OCI-LY3 (cell line): ENCODE results near the gene DVL2.
A peak's percentile ranks its signal among the peaks of the same experiment; 100 is the strongest.

Experiments
- H2AFZ ChIP-seq: fragments of 200-600, 300-600 bp; shearing (Covaris generic); 2 replicates; pipeline ENCODE4 v1.6.0; 2014; ENCODE audit warnings: antibody characterized with exemption, low read depth, low read length
- H3K27ac ChIP-seq: fragments of 200-600, 300-600 bp; sonication (generic); 2 replicates; pipeline ENCODE4 v1.5.1; 2014; ENCODE audit warnings: mild to moderate bottlenecking, low read length, moderate library complexity, mixed read lengths
- H3K27me3 ChIP-seq: fragments of 200-600, 300-600 bp; sonication (generic); 2 replicates; pipeline ENCODE4 v1.6.1; 2014; ENCODE audit warnings: low read depth, low read length, mixed read lengths
- H3K36me3 ChIP-seq: fragments of 200-600, 300-600 bp; sonication (generic); replicated peaks from 2 replicates; pipeline ENCODE3; 2014; ENCODE audit warnings: low read depth, low read length, mixed read lengths
- H3K4me1 ChIP-seq: fragments of 300-600, 200-600 bp; sonication (generic); 2 replicates; pipeline ENCODE4 v1.6.1; 2014; ENCODE audit warnings: low read length, mixed read lengths
- H3K4me2 ChIP-seq: fragments of 200-600, 300-600 bp; sonication (generic); 2 replicates; pipeline ENCODE4 v1.6.1; 2014; ENCODE audit warnings: low read length, mixed read lengths
- H3K4me3 ChIP-seq: fragments of 300-600, 200-600 bp; sonication (generic); 2 replicates; pipeline ENCODE4 v1.5.1; 2014; ENCODE audit warnings: antibody characterized with exemption, mild to moderate bottlenecking, low read length, moderate library complexity
- H3K79me2 ChIP-seq: fragments of 300-600, 200-600 bp; shearing (Covaris generic); 2 replicates; pipeline ENCODE4 v1.6.1; 2014; ENCODE audit warnings: mild to moderate bottlenecking, low read length, mixed read lengths
- H3K9ac ChIP-seq: fragments of 300-600, 200-600 bp; shearing (Covaris generic); 2 replicates; pipeline ENCODE4 v1.6.0; 2014; ENCODE audit warnings: mild to moderate bottlenecking, low read length, moderate library complexity
- H3K9me3 ChIP-seq: fragments of 200-600, 300-600 bp; shearing (Covaris generic); 2 replicates; pipeline ENCODE4 v1.6.1; 2014; ENCODE audit warnings: low read length, mixed read lengths; ENCODE audit not compliant: insufficient read depth
- H4K20me1 ChIP-seq: fragments of 200-600, 300-600 bp; sonication (generic); 2 replicates; pipeline ENCODE4 v1.6.1; 2016; ENCODE audit warnings: low read length, mixed read lengths; ENCODE audit not compliant: insufficient read depth
- CTCF ChIP-seq: fragments of 200-600, 300-600 bp; sonication (generic); IDR thresholded peaks from 2 replicates; pipeline ENCODE4 v1.5.1; 2014; ENCODE audit warnings: antibody characterized with exemption, low read length, low read depth
- EZH2phosphoT487 ChIP-seq: fragments of 200-600 bp; shearing (Covaris generic); IDR thresholded peaks from 2 replicates; pipeline ENCODE4 v1.6.1; 2018; ENCODE audit warnings: antibody characterized with exemption, mixed run types, low read depth

The DVL2 gene

DNA sequence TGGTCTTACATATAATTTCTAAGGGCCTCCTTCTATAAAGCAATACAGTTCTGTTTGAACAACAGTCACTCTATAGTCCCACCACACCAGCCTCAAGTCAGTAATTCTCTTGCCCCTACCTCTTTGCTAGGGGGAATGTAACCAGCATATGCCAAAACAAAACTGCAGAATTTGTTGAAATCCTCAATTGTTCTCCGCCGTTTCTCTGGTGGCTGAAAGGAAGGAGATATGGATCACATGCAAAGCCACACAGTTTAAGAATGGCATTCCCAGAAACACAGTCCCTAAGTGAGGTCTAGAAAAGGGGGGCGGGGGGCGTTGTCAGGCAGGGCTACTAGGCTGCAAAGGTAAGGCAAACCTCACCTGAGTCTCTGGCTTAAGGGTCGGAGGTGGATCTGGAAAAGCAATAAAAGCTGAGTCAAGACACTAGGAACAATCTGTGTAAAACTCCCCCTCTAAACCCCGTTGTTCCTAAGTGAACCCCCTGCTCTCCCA lies 3.0 kb upstream of the DVL2 start:
- Histone ChIP-seq H3K79me2 (peaks cover 67% of the 10 kb centered on the region), H3K4me1 (peaks cover 30% of the 10 kb centered on the region), H3K9me3 (no peaks in the 10 kb centered on the region), H3K9ac (peak overlapping the region; percentile 100; the same call in 1 of the 2 replicates), H3K4me2 (peak overlapping the region; percentile 77), H4K20me1 (peaks cover 7% of the 10 kb centered on the region), H2AFZ (no peak overlapping the region), H3K4me3 (peak overlapping the region; percentile 100), H3K27me3 (no peaks in the 10 kb centered on the region), H3K36me3 (peaks cover 13% of the 10 kb centered on the region), H3K27ac (peak overlapping the region; percentile 93)
- TF ChIP-seq EZH2phosphoT487 (no peak), CTCF (no peak)

- peaks cover 11% of the 10 kb centered on the region for H4K20me1 ChIP-seq
- H3K27ac ChIP-seq: no peak overlapping the region; the same call in 1 of the 2 replicates
- H3K9ac ChIP-seq: no peak overlapping the region
- H3K4me3 ChIP-seq: no peak overlapping the region
- H3K4me1 ChIP-seq: peaks cover 30% of the 10 kb centered on the region
- peaks cover 13% of the 10 kb centered on the region for H3K36me3 ChIP-seq
- H3K9me3 ChIP-seq: no peaks in the 10 kb centered on the region
- no peak for TF ChIP-seq CTCF
- no peak for TF ChIP-seq EZH2phosphoT487
- no peak overlapping the region for H2AFZ ChIP-seq
- H3K27me3 ChIP-seq: no peaks in the 10 kb centered on the region
- no peak overlapping the region for H3K4me2 ChIP-seq
- peaks cover 68% of the 10 kb centered on the region for H3K79me2 ChIP-seq
These were observed 2.5 kb upstream of the DVL2 start for GRCh38 chr17:7236808-7237207.

GRCh38 chr17:7235693-7236665 lies 1.7 kb upstream of the DVL2 start:
- Histone ChIP-seq H3K79me2 (peaks cover 64% of the 10 kb centered on the region), H3K27ac (no peak overlapping the region), H3K4me1 (peaks cover 24% of the 10 kb centered on the region)

More at GRCh38 chr17:7235693-7236665, 1.7 kb upstream of the DVL2 start:
- Histone ChIP-seq H3K27me3 (no peaks in the 10 kb centered on the region), H4K20me1 (peaks cover 11% of the 10 kb centered on the region), H3K4me2 (no peak overlapping the region), H2AFZ (no peak overlapping the region), H3K4me3 (no peak overlapping the region), H3K9me3 (no peaks in the 10 kb centered on the region), H3K36me3 (peaks cover 13% of the 10 kb centered on the region), H3K9ac (no peak overlapping the region)
- TF ChIP-seq CTCF (no peak), EZH2phosphoT487 (no peak)
